Measurements from ENCODE around the gene SLC9A4.

The SLC9A4 gene

DNA sequence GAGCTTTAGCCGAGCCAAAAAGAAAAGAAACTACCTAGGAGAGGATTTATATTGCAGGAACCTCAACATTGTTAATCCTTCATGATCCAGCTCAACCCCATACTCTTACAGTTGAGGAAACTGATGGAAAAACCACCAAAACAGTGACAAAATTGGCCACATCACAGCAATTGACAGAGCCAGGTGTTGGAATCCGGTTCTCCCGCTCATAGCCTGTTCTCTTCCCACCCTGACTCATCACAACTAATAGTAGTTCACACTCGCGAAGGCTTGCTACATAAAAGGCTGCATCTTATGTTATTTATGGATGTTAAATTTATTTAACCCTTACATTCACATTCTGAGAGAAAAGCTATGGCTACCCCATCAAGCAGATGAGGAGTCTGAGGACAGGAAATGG, 33.7 kb downstream of the SLC9A4 start:
- no peak for DNase-seq

DNA sequence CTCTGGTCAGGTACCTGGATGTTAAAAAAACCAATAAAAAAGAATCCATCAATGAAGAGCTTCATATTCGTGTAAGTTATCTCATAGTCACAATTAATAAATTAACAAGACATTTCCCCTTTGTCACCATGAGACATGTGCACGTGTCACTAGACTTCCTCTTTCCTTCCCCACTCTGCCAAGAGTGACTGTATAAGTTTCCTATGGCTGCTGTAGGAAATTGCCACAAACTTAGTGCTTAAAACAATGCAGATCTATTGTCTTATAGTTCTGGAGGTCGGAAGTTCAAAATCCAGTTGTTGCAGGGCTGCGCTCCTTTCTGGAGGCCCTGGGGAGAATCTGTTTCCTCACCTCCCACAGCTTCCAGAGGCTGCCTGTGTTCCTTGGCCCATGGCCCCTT, 35.8 kb downstream of the SLC9A4 start:
- DNase-seq, result no peak

DNA sequence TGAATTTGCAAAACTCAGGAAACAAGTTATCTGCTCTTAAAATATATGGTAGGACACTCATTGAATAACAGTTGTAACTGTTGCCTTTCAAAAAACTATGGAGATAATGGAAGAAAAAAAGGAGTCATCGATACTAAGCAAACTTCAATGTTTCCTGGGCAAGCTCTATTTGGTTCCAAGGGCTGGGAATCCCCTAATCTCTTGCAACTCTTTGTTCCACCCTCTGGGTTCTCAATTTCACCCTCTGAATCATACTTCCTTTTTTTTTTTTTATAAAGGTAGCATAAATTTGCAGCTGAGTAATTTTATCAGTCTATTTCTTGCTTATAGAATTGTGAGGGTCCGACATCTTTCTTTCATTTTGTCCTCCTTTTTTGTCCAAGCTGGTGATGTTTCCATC, 36.7 kb downstream of the SLC9A4 start:
- no peak for DNase-seq

DNA sequence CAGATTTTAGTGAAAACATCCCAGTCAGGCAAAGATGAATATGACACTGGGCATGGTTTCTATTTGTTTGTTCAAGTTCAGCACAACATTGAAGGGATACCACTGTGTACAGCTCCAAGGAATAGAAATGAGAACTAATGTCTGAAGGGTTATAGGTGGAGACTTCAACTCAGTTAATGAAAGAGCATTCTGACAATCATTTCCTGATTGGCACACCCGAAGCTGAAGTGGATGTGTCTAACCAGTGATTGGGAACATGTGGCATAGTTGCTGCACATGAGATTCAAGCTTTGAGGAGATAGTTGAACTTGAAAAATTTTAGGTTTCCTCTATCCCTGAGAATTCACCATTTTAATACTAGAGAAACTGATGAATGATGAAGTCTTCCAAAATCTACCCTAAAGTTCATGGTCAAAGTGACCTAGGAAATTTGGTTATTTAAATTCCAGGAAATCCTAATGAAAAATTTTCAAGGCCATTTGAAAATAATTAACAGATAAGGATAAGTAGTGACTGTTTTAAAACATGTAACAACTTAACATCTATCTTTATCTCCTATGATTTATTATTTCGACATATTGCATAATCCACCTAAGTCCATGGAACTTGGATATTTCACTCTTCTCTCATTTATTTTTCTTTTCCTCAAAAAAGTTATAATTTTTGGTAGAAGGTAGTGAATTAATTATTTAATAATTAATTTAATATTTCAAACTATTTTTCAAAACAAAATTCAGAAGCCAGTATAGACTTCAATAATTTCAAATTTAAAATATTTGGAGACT, 38.0 kb downstream of the SLC9A4 start:
- DNase-seq, result no peak

DNA sequence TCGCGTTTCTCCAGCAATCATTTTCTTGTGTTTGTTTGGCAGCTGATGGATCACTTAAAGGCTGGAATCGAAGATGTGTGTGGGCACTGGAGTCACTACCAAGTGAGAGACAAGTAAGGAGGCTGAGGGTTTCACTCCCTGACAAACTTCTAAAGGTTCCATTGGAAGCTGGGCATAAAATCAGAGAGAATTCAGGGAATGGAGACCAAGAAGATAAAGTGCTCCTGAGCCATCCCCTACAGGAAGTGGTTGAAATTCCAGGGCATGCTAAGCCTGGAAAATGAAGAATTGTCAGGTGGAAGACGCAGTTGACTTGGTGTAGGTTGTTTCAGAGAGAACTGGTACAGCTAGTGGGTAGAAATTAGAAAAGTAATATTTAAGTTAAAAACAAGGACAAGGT, 39.1 kb downstream of the SLC9A4 start:
- no peak for DNase-seq

DNA sequence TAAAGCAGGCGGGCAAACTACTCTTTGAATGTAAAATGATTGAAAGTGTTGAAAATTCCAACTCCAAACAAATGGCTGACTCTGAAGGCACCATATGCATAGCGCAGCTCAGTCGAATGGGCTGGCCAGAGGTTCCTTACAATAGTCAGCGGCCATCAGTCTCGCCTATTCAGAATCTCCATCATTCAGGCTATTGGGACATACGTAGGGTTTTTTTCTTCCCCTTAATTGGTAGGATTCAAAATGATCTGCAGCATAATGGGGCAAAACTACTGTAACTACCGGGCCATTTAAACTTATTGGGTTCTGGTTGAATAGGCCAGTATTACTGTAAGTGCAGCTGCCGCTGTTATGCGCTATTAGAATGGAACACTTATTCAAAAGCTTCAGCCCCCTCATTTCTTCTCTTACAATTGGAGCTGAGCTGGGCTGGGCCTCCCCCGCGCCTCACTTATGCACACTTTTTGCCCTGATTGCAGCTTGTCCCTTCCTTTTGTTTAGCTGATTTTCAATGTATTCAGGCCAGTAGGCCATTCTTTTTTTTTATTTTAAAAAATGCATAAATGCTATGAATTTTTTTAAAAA, 40.4 kb downstream of the SLC9A4 start:
- DNase-seq, result no peak

DNA sequence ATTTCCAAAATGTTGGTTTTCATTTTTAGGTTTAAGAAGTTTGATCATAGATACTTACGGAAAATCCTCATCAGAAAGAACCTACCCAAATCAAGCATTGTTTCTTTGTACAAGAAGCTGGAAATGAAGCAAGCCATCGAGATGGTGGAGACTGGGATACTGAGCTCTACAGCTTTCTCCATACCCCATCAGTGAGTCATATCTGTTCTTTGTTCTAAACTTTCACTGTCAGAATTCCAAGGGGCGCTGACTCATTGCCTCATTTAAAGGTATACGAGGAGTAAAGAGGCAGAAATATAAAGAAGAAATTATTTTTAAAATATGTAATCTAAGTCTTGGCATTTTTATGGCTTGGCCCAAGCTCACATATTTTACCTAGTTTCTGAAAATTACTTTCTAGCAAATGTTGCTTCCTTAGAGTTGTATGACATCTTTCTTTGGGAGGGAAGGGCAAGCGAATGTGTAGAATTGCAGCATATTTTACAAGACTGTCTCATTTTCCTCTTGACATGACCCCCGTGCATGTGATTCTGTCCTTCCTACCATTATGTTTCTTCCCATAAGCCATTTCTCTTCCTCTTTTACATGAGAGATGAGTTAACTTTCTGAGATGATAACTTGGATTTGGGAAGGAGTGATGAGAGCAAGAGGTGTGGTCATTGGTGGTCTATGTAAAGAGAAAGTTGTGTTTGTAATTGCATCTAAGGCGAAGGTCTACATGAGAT, 41.2 kb downstream of the SLC9A4 start:
- no peak for DNase-seq

DNA sequence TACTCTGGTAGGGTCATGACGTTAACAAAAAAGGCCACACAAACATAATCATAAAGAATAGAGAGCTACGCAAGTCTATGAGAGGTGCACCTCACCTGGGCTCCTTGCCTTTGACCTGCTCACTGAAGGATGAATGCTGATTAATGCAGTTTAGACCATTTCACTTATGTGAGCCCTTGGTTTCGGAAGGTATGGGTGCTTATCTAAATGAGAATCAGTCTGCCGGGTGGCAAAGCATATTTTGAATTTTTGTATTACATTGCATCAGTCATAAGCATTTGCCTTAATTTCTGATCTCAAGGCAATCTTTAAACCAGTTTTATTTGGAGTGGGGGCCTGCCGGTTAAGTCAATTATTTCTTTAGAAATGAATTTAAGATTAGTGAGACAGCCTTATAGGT, 42.8 kb downstream of the SLC9A4 start:
- no peak for DNase-seq

DNA sequence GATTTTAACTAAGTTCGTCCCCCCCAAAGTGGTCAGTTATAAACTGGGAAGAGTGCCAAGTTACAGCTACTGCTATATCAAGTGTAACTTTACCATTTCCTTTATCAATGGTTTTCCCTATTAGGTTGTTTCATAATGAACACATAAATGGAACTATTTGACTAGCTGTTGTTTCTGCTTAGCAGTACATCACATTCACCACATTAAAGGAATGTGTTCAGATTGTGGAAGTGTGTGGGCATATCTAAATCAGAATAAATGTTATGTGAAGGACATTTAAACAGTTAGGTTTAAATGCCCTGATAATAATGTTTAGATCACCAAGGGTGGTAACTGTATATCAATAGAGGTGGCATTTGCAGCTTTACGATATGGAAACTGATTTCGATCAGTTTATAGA, 45.1 kb downstream of the SLC9A4 start:
- DNase-seq, result no peak

DNA sequence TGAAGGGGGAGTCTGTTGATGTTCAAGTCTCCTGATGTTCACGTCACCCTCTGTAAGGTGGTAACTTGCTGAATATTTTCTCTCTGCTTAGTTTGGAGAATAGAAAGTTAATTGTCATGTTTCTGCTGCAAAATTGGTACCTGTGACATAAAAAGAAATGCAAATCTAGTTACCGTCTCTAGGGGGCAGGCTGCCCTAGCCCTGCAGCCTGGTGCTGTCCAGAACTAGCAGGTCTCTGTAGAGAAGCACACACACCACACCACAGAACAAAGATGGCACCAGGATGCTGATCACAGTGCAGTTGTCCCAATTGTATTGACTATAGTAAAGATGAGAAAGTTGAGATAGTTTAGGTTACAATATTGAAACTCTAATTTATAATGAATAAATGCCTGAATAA, 47.0 kb downstream of the SLC9A4 start:
- DNase-seq, result no peak

DNA sequence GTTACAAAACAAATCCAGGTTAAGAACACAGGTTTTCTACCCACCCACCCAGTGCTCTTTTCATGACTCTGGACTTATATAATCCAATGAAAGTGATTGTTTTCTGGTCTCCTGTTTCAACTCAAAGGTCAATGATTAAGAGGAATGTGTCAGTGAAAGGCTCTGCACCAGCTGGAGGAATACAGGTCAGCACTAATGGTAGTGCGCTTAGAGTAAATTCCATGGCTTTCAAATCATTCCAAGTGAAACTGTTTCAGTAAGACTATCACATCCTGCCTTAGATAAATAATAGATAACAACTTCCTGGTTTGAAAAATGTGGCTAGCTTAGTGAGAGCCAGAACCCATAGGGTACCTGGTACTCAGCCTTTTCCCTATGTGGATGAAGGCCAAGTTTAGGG, 47.8 kb downstream of the SLC9A4 start:
- no peak for DNase-seq

DNA sequence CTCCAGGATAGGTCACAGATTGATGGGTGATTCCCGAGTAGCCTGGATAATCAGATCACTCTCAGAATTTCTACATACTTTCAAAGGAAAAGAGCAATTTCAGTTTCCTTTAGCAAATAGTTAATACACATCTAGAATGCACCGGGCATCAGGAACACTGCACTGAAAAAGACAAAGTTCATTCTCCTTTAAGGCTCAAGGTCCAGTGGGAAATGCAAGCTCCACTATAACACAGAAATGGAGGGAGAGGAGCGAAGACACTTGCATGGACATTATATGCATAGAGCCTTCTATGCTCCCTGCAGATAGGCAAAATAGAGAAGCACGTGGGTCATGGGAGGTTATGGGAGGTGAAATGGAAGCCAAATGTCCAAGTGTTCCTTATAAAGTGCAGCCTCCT, 49.1 kb downstream of the SLC9A4 start:
- no peak for DNase-seq

DNA sequence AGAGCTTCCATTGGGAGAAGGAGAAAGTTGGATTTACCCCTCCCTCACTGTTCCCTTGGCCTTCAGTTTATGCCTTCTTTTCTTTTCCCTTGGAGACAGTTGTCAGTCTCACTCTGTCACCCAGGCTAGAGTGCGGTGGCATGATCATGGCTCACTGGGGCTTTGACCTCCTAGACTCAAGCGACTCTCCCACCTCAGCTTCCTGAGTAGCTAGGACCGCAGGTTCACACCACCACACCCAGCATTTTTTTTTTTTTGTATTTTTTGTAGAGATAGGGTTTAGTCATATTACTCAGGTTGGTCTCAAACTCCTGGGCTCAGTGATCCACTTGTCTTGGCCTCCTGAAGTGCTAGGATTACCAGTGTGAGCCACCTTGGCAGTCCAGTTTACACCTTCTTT, 49.9 kb downstream of the SLC9A4 start:
- no peak for DNase-seq

DNA sequence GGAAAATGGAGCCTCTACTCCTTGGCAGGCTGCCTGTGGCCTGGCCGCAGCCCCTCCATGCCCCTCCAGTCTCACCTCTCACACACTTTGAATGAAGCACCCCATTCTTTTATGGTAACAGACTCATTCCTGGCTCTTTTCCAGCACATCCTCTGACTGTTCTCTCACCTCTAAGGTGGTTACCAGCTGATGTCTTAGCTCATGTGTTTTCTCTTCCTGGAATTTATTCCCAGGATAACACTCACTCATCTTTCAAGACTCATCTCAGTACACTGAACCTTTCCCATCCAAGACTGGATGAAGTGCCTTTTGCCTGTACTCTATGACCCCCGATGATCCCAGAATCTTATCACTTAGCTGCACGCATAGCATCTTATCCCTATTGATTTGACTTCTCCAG, 50.6 kb downstream of the SLC9A4 start:
- DNase-seq, result no peak

DNA sequence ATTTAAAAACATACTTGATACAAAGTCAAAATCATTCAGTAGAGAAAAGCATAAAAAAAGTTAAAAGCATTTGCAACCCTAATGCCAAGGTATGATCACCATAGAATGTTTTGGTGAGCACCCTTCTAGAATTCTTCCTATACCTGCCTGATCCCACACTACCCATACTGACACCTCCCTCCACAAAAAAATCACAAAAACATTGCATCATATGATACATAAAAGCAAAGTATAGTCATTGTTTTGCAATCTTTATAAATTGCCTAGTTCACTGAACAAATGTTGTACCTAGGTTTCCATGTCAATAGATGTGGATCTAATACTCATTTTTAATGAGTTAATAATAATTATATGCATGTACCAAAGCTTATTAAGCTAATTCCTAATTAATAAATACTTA, 54.1 kb downstream of the SLC9A4 start:
- no peak for DNase-seq

DNA sequence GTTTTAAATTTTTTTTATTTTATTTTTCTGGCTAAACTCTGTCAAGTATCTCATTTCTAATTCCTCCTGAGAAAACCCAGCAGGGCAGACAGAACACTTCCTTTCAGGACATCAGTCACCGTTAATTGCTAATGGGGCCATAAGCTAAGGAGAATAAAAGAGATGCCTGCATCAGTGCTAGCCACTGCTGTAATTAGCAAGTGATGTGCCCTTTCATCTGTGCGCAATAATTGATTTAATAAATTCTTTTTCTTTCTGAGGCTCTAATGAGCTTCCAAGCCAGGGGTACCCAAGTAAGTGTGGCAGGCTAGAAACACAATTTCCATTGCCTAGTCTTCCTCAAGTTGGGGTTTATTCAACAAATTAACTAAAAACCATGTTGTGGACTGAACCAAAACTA, 65.5 kb downstream of the SLC9A4 start:
- no peak for DNase-seq

DNA sequence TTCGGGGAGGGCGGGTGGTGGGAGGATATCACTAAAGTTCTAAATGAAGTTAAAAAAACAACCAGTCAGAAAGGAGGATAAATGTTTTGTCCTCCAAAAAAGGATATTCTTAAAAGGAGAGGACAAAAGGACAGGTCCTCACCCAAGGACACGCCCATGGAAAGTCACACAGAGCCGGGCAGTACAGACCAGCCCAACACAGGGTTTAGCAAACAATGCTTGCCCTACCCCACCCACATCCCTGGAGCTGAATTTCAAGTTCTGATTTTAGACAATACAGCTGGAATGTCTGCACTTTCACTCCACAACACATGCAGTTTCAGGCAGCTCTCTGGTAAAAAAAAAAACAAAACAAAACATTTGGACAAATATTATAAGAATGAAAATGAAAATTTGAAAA, 67.9 kb downstream of the SLC9A4 start:
- DNase-seq, result no peak

DNA sequence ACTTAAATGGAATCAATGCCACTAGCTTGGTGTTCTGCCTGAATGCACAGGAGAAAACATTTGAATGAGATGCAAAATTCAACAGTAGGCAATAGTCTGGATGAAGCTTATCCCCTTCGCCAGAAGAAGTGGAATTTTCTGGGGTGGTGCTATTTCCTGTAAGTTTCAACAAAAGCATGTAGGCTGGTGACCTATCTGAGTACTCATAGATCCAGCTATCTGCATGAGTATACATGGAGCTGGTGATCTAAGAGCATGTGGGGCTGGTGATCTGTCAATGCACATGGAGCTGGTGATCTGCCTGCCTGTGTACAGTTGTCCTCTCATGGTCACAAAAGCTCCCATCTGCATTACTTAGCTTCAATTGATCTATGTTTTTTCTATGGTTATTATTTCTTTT, 71.2 kb downstream of the SLC9A4 start:
- no peak for DNase-seq

DNA sequence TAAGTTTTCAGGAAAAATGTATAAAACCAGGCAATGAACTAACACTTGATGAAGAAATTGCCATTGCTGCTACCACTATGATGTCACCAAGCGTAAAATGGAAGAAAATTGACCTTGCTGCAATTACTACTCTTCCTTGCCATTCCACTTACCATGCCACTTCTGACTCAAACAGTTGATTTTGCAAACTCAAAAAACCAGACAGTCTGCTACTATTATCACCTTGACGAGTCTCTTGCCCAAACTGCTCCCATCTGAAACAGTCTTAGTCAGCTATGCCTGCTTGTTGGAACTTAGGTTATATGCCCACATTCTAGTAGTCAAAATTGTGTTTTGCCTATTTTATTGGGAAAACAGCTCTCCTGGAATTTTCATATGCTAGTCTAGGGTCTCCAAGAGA, 74.4 kb downstream of the SLC9A4 start:
- DNase-seq, result no peak

DNA sequence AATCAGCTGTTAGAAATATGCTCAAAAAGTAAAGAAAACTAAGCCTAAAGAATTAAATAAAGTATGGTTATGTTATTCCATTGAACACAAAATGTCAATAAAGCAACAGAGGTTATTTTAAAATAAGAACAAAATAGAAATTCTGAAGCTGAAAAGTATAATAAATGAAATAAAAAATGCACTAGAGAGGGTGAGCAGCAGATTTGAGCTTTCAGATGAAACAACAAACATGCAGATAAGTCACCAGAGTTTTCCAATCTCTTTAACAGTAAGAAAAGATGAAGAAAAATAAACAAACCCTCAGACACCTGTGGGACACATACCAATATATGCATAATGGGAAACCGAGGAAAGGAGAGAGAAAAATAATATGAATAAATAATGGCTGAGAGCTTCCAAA, 76.0 kb downstream of the SLC9A4 start:
- DNase-seq, result no peak

DNA sequence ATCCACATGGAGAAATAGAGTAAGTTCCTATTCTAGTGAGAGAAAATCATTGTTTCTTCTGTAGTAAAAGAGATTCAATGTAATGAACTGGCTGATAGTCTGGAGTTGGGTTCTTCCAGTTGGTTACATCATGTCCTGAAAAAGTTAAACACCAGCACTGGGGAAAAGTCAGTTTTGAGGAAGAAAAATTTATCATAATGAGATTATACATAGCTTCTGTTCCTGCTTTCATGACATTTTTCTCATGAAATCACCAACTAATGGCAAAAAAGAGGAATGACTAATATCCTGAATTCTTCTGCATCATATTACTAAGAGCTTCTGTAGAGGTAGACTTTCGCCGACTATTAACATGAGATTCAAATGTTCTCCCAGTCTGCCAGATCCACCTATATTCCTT, 77.1 kb downstream of the SLC9A4 start:
- DNase-seq, result no peak

DNA sequence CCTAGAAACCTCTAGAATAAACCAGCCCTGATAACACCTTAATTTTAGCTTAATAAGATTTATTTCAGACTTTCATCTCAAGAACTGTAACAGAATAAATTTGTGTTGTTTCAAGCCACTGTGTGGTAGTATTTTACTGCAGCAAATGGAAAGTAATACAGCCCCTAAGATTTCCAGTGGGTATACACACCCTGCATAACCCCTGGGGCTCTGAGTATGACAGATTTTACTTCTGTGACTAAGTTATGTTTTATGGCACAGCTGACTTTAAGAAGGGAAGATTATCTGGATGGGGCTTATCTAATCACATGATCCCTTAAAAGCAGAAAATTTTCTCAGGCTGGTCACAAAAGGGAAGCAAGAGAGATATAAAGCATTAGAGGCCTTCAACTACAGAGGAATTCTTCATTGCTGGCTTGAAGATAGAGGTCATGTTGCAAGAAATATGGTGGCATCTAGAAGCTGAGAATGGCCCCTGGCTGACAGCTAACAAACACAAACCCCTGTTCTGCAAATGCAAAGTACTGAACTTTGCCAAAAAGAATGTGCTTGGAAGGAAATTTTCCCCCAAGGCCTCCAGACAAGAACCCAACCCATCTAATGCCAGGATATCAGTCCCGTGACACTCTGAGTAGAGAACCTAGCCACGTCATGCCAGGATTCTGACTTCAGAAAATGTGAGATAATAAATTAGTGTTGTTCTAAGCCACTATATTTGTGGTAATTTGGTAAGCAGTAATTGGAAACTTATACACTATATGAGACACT, 78.5 kb downstream of the SLC9A4 start:
- DNase-seq, result no peak

DNA sequence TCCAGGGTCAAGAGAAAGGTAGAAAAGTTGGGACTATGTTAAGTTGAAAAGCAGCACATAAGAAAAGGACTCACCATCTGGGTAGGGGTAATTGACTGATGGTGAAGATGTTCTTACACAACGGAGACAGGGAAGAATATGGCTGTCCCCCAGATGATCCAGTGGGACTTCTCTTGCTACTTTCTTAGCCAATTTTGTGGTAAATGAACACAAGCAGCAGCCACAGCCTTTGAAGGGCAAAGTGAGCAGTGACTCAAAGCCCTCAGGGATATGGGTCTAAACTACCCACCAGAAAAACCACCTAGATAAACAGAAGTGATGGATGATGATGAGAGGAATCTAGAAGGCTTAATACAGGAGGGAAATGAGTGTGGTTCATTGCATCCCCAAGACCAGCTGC, 80.6 kb downstream of the SLC9A4 start:
- no peak for DNase-seq

DNA sequence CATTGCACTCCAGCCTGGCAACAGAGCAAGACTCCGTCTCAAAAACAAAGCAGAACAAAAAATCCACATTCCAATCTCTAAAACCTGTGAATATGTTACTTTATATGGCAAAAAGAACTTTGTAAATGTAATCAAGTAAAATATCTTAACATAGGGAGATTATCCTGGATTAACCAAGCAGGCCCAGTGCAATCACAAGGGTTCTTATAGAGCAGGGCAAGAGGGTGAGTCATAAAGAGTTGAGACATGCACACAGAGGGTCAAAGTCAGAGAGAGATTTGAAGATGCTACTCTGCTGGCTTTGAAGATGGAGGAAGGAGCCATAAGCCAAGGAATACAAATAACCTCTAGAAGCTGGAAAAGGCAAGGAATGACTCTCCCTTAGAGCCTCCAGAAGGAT, 85.4 kb downstream of the SLC9A4 start:
- no peak for DNase-seq
